Glutamatergic neuron (in vitro differentiated cells): ENCODE results near the gene KCNH4. TPM values are rescaled to one million over a fixed set of nuclear protein-coding genes. Genes with fewer than 3 reads are reported as not detected.
A peak's percentile ranks its signal among the peaks of the same experiment; 100 is the strongest.

Experiments used
- DNase-seq: peaks from one replicate; pipeline ENCODE4 v3.0.0; 2022
- H3K27ac Mint-ChIP-seq: one replicate; pipeline ENCODE4 v1.8.0; 2020; ENCODE audit warnings: mild to moderate bottlenecking, mixed read lengths, inconsistent platforms; ENCODE audit not compliant: unreplicated experiment
- H3K27me3 Mint-ChIP-seq: one replicate; pipeline ENCODE4 v1.8.0; 2020; ENCODE audit warnings: mild to moderate bottlenecking, moderate library complexity, mixed read lengths, inconsistent platforms; ENCODE audit not compliant: unreplicated experiment
- H3K36me3 Mint-ChIP-seq: one replicate; pipeline ENCODE4 v1.8.0; 2020; ENCODE audit warnings: mild to moderate bottlenecking, mixed read lengths, inconsistent platforms; ENCODE audit not compliant: unreplicated experiment
- H3K4me1 Mint-ChIP-seq: one replicate; pipeline ENCODE4 v1.8.0; 2020; ENCODE audit warnings: mild to moderate bottlenecking, low read depth, mixed read lengths, inconsistent platforms; ENCODE audit not compliant: unreplicated experiment
- H3K4me3 Mint-ChIP-seq: one replicate; pipeline ENCODE4 v1.8.0; 2020; ENCODE audit warnings: mild to moderate bottlenecking, mixed read lengths, inconsistent platforms; ENCODE audit not compliant: unreplicated experiment
- H3K9me3 Mint-ChIP-seq: one replicate; pipeline ENCODE4 v1.8.0; 2020; ENCODE audit warnings: mild to moderate bottlenecking, moderate library complexity, mixed read lengths, inconsistent platforms; ENCODE audit not compliant: unreplicated experiment
- total RNA-seq: library from RNA; stranded (reverse); fragmentation: NEBNext Ultra II Directional; extraction: Animal tissue kit (Norgen Biotek cat#: 25700); gene quantifications from one replicate; pipeline ENCODE4 v1.2.1, GENCODE V29; 2021; ENCODE audit not compliant: unreplicated experiment
- TF ChIP-seq, protein P1 (sequence below): fragments of 200-600 bp; sonication (generic); IDR thresholded peaks from one replicate; pipeline ENCODE4 v1.5.0; 2021; ENCODE audit not compliant: partially characterized antibody, unreplicated experiment

Gene KCNH4
- total RNA-seq, 1 donor from 2014 or later: 0.71 TPM

DNA sequence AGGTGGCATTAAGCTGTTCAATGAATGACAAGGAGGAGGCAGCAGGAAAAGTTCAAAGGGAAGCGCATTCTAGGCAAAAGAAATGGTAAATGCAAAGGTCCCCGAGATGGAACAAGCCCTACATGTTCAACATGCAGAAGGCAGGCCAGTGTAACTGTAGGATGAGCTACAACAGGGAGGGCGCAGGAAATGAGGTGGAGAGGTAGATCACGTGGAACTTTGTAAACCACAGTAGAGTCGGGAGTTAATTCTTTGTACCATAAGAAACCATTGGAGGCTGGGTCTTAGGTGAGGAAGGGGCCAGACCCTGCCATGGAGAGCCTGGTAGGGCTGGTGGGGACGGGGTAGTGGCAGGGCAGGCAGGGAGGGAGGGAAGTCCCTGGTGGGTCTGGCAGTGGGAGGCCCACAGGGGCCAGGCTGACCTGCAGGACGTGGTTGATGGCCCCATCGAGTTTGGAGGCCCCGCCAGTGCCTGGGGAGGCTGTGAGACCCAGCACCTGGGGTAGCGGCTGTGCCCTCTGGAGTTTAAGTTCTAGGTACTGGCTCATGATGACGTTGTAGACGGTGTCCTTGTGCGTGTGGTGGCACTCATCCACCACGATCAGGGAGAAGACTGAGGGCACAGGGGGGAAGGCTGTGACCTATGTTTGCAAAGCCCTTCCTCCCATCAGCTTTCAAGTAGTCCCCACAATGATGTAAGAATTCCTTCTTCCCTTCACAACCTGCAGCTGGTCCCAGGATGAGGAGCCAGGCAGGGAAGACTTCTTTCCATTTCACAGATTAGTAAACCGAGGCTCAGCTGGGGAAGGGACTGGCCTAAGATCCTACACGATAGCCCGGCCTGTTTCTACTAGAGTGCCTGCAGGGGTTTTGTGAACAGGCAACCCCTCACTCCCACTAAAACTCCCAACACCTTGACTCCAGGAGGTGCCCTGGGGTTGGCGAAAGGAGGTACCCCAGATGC lies 70.4 kb downstream of the KCNH4 start:
- H3K9me3 Mint-ChIP-seq: no peaks in the 10 kb centered on the region
- TF ChIP-seq, protein P1, sequence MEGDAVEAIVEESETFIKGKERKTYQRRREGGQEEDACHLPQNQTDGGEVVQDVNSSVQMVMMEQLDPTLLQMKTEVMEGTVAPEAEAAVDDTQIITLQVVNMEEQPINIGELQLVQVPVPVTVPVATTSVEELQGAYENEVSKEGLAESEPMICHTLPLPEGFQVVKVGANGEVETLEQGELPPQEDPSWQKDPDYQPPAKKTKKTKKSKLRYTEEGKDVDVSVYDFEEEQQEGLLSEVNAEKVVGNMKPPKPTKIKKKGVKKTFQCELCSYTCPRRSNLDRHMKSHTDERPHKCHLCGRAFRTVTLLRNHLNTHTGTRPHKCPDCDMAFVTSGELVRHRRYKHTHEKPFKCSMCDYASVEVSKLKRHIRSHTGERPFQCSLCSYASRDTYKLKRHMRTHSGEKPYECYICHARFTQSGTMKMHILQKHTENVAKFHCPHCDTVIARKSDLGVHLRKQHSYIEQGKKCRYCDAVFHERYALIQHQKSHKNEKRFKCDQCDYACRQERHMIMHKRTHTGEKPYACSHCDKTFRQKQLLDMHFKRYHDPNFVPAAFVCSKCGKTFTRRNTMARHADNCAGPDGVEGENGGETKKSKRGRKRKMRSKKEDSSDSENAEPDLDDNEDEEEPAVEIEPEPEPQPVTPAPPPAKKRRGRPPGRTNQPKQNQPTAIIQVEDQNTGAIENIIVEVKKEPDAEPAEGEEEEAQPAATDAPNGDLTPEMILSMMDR: no peak
- H3K27me3 Mint-ChIP-seq: peaks cover 6% of the 10 kb centered on the region
- DNase-seq: no peak
- H3K4me1 Mint-ChIP-seq: peaks cover 3% of the 10 kb centered on the region
- no peaks in the 10 kb centered on the region for H3K36me3 Mint-ChIP-seq
- no peak overlapping the region for H3K4me3 Mint-ChIP-seq
- H3K27ac Mint-ChIP-seq: no peak overlapping the region

DNA sequence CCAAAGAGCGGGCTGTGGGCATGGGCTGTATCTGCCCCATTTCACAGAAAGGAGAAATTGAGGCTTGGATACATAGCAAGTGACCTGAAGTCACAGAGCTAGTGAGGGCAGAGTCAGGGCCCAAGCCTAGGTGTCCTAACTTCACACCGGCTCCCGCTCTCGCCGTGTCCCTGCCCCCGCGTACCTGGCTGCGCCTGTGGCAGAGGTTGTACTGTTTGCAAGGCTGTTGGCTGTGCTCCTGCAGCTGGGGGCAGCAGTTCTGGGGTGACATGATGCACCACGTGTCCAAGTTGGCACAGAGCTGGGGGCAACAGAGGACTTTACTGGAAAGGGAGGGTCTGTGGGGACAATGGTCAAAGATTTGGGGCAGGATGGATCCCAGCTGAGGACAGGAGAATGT lies 71.9 kb downstream of the KCNH4 start:
- Mint-ChIP-seq H3K9me3 (no peaks in the 10 kb centered on the region), H3K4me3 (no peak overlapping the region), H3K36me3 (no peaks in the 10 kb centered on the region), H3K27ac (no peak overlapping the region), H3K27me3 (peaks cover 6% of the 10 kb centered on the region), H3K4me1 (peaks cover 3% of the 10 kb centered on the region)
- TF ChIP-seq, protein P1: no peak
- no peak for DNase-seq

DNA sequence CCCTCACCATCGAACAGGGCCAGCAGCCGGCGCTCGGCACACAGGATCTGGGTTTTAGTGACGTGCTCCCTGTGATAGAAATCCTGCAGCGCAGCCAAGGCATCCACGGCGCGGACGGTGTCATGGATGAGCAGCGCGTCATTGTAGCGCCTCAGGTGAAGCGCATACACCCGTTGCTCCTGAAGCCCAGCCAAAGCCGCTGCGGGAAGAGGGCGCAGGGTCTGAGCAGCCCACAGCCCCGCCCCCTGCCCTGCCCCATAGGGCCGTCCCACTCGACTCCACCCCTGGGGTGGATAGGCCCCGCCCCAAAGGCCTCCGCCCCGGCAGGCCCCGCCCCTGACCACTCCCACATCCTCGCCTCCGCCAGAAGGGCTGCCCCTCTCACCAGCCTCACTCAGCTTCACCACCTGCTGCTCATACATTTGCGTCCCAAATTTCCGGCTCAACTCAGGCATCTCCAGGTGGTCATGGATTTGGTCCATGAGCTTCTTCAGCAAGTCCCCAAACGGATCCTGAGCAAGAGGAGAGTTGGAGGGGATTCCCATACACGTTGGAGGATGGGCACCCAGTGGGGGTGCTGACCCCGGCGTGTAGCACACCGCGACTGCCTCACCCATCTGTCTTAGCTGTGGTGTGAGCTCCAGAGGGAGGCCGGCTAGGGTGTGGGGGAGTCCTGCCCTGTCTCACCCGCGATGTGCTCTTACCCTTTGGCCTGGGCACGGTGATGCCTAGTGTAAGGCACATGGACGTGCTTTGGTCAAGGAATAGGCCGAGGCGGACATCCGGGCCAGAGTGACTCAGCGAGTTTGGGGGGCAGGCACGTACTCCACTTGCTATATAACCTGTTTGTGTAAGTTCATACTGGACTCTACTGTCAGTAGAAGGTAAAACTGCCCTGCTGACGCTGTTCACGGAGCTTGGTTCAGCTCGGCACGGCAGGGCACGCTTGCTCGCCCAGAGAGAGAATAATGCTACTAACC lies 73.1 kb downstream of the KCNH4 start:
- H3K4me3 Mint-ChIP-seq: peak overlapping the region; percentile 76
- TF ChIP-seq, protein P1: no peak
- H3K27me3 Mint-ChIP-seq: peaks cover 6% of the 10 kb centered on the region
- DNase-seq: peak; percentile 95
- H3K9me3 Mint-ChIP-seq: no peaks in the 10 kb centered on the region
- H3K36me3 Mint-ChIP-seq: no peaks in the 10 kb centered on the region
- H3K27ac Mint-ChIP-seq: no peak overlapping the region
- H3K4me1 Mint-ChIP-seq: peaks cover 3% of the 10 kb centered on the region

DNA sequence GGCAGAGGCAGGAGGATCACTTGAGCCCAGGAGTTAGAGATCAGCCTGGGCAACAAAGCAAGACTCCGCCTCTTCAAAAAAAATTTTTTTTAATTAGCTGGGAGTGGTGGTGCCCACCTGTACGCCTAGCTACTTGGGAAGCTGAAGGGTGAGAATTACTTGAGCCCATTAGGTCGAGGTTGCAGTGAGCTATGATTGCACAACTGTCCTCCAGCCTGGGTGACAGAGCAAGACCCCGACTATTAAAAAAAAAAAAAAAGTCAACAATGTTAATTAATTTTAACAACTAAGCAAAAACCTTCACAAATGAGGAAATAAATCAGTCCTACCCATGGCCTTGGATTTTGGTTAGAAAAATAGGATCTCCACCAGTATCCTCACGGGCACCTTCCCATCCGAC lies 73.8 kb downstream of the KCNH4 start:
- TF ChIP-seq, protein P1: no peak

More for the DNA sequence above, 73.8 kb downstream of the KCNH4 start:
- Mint-ChIP-seq H3K4me1 (peaks cover 3% of the 10 kb centered on the region), H3K9me3 (peaks cover 2% of the 10 kb centered on the region), H3K4me3 (peak overlapping the region; percentile 76), H3K36me3 (no peaks in the 10 kb centered on the region), H3K27ac (no peak overlapping the region), H3K27me3 (peaks cover 8% of the 10 kb centered on the region)
- no peak for DNase-seq

Other genes with a start within 250 kb of the KCNH4 start
- 51.5 TPM for gene CNP, start 214.3 kb downstream of the KCNH4 start, total RNA-seq
- gene DNAJC7, start 163.7 kb downstream of the KCNH4 start, total RNA-seq: 124 TPM
- 88.8 TPM for gene NKIRAS2, start 161.1 kb downstream of the KCNH4 start, total RNA-seq
- gene C17orf113, start 130.5 kb downstream of the KCNH4 start, total RNA-seq: 2.4 TPM
- gene ZNF385C, start 82.7 kb downstream of the KCNH4 start, total RNA-seq: 1.5 TPM
- gene DHX58, start 68.4 kb downstream of the KCNH4 start, total RNA-seq: 0.42 TPM
- 29.3 TPM for gene KAT2A, start 59.8 kb downstream of the KCNH4 start, total RNA-seq
- 0.44 TPM for gene HSPB9, start 58.3 kb downstream of the KCNH4 start, total RNA-seq
- 94.7 TPM for gene RAB5C, start 26.2 kb downstream of the KCNH4 start, total RNA-seq
- gene HCRT, start 4.3 kb upstream of the KCNH4 start, total RNA-seq: not detected
- gene GHDC, start 13.4 kb upstream of the KCNH4 start, total RNA-seq: 5.3 TPM
- gene STAT5B, start 95.2 kb upstream of the KCNH4 start, total RNA-seq: 31.9 TPM
- gene STAT5A, start 107.4 kb upstream of the KCNH4 start, total RNA-seq: 3.4 TPM
- gene STAT3, start 207.3 kb upstream of the KCNH4 start, total RNA-seq: 68.0 TPM
- 0.32 TPM for gene CAVIN1, start 242.1 kb upstream of the KCNH4 start, total RNA-seq